ENCODE measurements around the gene DRC1.

Gene DRC1

DNA sequence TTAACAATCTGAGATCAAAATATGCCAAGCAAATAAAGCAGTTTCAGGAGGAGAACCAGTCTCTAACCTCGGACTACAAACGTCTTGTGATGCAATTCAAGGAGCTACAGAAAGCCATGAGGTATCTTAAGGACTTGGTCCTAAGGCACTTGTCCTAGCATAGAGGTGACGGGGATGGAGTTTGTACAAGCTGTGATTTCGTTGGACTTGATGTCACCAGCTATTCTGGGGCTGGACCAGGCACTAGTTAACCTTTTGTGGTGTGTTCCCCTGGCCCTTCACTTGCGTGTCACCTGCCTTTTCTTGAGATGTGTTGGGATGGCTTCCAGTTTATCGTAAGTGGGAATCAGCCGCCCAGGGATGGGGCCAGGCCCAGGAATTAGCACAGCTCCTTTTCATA lies 42.5 kb downstream of the DRC1 start:
- FAIRE-seq, result no peak
- DNase-seq (ENCODE audit: insufficient read length, low spot score), result no peak
- no peak for TF ChIP-seq POLR2A (IDR thresholded peaks at IDR 0.05; ENCODE audit: low read depth, low read length)

DNA sequence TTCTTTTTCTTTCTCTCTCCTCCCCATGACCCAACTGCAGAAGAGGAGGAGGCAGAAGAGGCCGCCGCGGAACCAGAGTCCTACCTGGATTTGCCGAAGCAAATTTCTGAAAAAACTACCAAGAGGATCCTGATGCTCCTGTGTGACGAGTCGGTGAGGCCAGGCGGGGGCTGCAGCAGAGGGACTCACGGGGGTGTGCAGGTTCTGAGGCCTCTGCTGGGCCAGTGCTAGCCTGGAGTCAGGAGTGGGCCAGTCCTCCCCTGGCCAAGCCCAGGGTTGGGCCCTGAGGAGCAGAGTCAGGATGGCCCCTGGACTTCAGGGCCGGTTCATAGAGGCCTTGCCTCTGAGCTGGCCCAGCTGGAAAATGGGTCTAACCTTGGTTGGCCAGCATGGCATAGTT lies 46.9 kb downstream of the DRC1 start:
- DNase-seq (ENCODE audit: insufficient read length, low spot score), result no peak
- no peak for TF ChIP-seq POLR2A (IDR thresholded peaks at IDR 0.05; ENCODE audit: low read depth, low read length)
- FAIRE-seq, result no peak

DNA sequence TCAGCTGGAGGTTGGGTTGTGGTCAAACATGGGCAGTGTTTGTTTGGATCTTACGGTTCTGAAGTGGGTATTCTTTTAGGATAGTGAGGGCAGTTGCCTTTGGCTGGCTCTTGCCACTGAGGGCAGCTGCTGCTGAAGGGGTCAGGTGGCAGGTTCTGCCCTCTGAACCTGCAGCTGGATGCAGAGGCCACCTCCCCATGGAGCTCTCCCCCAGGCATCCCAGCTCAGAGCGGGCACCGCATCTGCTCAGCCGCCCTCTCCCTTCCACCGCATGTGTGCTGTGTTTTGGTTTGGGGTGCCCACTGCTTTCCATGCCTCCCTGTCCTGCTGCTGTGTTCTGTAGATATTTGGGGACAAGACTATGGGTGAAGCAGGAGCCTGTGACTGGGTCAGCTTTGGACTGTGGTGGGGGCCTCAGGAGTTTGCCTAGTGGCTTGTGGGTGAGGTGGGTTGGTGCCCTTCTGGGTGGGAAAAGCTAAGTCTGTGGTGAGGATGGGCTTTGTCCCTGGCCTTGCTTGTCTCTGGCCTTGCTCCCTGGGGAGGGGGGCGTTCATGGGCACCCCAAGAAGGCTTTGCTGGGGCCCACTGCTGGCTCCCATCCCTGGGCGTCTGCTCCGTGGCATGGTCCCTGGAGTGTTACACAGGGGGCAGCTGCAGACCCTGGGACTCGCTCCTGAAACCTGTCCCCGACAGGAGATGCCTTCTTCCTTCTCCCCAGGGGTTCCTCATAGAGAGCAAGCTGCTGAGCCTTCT lies 47.7 kb downstream of the DRC1 start:
- TF ChIP-seq POLR2A (IDR thresholded peaks at IDR 0.05; ENCODE audit: low read depth, low read length), result no peak
- no peak for FAIRE-seq
- DNase-seq (ENCODE audit: insufficient read length, low spot score), result no peak

DNA sequence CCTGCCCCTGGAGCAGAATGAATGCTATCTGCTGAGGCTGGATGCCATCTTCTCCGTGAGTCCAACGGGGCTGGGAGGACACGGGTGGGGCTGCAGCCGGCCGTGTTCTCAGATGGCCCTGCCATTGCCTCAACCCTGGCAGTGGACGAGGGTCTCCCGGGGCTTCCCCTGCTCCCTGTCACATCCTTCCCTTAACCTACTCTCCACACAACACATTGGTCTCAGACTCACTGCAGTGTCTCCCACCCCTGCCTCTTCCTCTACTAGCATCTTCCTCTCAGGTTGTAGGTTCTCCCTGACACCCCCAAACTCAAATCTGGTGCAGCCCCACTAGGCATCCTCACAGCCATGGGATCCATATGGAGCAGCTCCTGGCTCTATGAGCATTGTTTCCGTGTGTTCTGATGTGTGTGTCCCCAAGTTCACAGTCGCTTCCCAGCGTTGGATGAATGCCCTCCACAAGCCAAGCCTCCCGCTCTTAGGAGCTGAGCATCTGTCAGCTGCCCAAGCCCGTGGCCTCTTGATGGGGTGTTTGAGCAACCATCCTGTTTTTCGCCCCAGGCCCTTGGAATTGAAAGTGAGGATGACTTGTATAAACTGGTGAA lies 48.4 kb downstream of the DRC1 start:
- no peak for TF ChIP-seq POLR2A (IDR thresholded peaks at IDR 0.05; ENCODE audit: low read depth, low read length)
- FAIRE-seq (no peak), DNase-seq (ENCODE audit: insufficient read length, low spot score) (no peak)

DNA sequence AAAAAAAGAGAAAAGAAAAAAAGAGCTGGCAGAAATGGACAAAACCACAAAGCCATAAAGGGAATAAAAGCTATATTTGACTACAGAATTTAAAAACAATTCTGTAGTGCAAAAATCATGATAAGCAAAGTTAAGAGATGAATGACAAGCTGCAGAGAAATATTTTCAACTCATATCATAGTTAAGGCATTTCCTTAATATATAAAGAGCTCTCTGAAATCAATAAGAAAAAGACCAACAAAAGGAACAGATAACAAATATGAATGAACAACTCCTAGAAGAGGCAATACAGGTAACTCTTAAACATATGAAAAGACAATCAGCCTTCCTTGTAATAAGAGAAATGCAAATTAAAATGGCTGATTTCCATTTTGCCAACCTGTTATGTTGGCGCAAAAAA lies 50.0 kb downstream of the DRC1 start:
- FAIRE-seq (no peak), DNase-seq (ENCODE audit: insufficient read length, low spot score) (no peak)
- no peak for TF ChIP-seq POLR2A (IDR thresholded peaks at IDR 0.05; ENCODE audit: low read depth, low read length)

DNA sequence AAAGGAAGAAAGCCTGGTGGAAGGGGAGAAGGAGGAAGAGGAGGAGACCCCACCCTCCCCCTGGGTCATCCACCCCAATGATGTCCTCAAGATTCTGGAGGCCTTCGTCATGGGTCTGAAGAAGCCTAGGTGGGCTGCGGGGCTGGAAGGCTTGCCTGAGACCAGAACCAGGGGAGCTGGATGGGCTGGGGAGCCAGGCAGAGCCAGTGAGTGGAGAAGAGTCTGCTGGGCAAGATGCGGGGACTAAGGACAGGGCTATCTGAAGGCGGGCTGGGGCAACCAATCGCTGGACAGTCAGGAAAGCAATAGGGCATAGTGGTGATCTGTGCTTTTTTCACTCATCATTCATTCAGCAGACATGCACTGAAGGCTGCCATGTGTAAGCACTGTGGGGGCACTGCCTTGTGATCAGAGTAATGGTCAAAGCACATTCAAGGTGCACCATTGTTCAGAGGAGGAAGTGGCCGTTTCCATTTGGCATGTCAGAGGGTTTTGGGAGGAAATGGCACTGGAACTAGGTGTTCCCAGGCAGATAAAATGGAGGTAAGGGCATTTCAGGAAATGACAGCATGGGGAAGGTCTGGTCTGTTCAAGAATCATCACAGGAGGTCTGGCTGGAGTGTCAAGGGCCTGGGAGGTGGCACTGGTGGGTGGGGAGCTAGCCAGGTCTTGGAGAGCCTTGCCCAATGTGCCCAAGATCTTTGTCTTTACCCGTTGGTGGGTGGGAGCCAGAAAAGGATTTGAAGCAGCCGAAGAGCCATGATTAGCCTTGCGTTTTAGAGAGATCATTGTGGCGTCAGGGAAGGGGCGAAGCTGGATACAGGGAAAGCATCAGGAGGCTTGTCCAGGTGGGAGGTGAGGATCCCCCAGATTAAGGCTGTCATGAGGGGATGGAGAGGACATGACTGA lies 52.0 kb downstream of the DRC1 start:
- no peak for TF ChIP-seq POLR2A (IDR thresholded peaks at IDR 0.05; ENCODE audit: low read depth, low read length)
- FAIRE-seq, result no peak
- DNase-seq (ENCODE audit: insufficient read length, low spot score), result no peak

DNA sequence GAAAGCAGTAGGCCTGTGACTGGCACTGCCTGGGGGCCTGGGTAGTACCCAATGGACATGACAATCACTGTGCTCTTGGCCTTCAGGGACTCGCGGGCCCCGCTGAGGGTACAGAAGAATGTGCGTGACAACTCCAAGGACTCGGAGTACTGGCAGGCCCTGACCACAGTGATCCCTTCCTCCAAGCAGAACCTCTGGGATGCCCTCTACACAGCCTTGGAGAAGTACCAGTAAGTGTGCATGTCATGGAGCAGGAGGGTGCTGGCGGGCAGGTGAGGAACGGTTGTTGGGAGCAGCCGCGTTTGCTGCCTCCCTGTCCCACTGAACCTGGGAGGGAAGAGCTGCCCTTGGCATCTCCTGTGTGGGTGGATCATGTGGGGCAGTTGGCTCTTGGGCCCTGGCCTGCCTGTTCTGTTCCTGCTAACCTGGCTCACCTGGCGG lies 52.9 kb downstream of the DRC1 start:
- FAIRE-seq, result no peak

DNA sequence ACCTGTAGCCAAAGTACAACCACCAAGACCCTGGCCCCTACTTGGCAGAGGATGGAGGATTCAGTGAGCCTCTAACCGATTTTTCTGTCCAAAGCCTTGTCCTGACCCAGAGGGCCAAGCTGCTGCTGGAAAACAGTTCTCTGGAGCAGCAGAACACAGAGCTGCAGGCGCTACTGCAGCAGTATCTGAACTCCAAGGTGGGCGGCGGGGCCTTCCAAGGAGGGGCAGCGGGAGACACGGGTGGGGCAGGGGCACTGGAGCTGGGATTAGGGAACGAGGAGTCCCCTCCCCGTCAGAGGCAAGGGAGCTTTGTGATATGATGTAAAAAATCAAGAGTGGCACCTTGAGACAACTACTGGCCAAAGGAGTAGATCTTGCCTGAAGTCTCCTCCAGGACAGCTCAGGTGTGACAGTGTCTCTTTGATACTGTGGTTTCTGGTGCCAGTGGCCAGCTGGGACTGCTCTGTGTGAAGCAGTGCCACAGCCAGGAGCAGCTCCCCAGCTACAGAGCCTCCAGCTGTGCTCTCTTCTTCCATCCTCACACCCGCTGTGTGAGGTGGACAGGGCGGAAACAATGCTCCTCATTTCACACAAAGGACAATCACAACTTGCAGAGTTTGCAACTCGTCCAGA lies 53.4 kb downstream of the DRC1 start:
- TF ChIP-seq POLR2A (IDR thresholded peaks at IDR 0.05; ENCODE audit: low read depth, low read length), result no peak
- no peak for DNase-seq (ENCODE audit: insufficient read length, low spot score)
- no peak for FAIRE-seq

More for the DNA sequence above, 52.9 kb downstream of the DRC1 start:
- TF ChIP-seq POLR2A (IDR thresholded peaks at IDR 0.05; ENCODE audit: low read depth, low read length), result no peak
- no peak for DNase-seq (ENCODE audit: insufficient read length, low spot score)

DNA sequence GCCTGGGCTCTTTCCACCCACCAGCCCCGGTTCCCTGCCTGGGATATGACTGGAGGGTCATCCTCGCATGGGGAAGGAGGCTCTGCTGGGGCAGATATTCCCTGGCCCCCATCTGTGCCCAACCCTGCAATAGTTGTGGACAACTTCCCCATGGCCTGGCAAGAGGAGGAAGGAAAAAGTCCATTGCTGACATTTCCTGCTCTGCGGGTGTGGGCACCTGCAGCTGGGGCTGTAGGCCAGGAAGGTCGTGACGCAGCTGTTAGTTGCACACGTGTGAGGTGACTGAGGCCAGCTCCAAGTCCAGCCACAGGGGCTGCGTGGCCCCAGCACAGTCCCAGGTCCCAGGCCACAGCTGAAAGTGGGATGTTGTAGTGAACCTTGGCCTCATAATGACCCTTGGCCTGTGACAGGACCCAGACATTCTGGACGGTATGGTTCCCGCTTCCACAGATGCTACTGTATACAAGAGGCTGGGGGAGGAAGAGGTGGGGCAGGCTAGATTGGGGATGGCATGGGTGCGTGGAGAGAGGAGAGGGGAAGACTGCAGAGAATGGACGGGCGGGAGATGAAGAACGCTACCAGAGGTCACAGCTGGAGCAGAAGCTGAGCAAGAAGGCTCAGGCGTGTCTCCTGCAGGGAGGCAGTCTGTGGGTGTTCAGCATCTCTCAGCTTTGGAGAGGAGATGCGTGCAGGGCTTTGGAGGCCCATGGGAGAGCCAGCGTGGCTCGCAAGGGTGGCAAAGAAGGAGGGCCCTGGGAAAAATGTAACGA lies 54.1 kb downstream of the DRC1 start:
- no peak for FAIRE-seq

DNA sequence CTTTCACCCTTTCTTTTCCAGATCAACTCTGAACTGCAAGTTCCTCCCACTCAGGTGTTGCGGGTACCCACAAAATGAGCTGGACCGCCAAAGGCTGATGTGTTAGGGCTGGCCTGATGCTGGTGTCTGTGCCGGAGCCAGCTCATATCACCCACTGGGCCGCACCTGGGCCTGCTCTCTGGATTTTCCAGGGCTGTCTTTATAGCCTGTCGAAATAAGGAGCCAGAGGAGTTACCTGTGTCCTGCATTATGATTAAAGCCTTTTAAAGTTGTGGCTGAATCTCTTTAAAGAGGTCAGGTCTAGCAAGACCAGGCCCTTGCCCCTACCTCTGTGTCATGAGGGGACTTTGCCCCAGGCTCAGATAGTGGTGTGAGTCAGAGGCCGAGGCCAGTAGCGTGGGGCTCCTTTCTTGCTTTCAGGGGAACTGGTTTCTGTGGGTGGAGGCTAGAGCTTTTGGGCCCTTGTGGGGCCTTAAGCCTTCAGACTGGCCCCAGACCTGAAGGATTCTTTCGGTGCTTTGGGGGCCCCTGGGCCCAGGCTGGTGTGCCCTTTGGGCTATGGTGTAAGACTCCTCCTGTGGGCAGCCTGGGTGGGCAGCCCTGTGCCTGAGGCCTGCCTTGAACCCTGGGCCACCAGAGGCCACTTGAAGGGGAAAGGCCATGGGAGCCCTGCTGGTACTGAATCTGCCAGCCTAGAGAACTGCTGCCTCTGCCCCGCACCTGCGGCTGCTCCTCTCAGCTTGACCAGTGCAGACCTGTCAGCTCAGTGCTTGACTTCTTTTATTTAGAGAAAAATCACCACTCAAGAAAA lies 54.9 kb downstream of the DRC1 start:
- FAIRE-seq (no peak), DNase-seq (ENCODE audit: insufficient read length, low spot score) (no peak)
- no peak for TF ChIP-seq POLR2A (IDR thresholded peaks at IDR 0.05; ENCODE audit: low read depth, low read length)

More for the DNA sequence above, 54.1 kb downstream of the DRC1 start:
- no peak for DNase-seq (ENCODE audit: insufficient read length, low spot score)
- TF ChIP-seq POLR2A (IDR thresholded peaks at IDR 0.05; ENCODE audit: low read depth, low read length), result no peak

DNA sequence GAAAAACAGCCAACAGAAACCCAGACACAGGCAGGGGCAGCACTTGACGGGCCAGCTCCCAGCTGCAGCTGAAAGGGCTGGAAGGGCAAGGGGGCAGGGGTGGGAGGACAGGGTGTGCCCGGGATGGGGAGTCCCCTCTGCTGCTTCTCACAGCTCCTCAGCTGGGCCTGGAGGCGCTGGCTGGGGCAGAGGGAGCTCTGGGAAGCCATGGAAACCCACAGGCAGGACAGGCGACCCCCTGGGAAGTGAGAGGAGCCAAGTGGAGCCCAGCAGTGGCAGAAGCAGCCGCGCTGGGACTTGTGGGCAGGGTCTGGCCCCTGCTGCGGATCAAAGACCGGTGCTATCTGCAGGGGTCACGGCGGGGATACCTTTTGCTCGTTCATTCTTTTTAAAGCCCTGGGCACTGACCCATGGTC lies 55.5 kb downstream of the DRC1 start:
- FAIRE-seq, result no peak

DNA sequence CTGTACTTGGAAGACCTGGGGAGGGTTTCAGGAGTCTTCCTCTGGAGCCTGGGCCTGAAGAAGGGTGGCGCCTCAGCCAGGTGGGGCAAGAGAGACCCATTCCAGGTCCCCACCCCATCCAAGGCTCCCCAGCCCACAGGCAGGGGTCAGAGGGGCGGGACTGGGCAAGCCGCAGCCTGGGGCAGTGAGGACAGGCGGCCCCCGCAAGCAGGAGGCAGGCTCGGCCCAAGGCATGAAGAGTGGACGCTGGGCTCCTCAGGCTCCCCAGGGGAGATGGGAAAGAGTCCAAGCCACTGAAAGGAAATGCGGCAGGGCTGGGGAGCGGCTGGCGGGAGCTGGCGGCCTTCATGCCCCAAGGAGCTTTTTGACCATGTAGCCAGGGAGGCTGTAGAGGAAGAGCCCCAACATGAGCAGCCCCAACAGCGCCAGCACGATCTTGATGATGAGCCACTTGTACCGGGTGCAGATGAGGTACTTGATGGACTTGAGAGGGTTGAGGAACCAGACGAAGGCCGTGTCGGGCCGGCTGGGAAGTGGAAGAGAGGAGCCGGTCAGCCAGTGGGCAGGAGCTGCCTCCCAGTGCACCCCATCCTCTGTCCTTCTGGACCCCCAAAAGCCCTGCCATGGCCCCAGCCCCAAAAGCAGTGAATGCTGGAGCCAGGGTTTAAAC lies 56.1 kb downstream of the DRC1 start:
- no peak for DNase-seq (ENCODE audit: insufficient read length, low spot score)
- no peak for FAIRE-seq
- TF ChIP-seq POLR2A (IDR thresholded peaks at IDR 0.05; ENCODE audit: low read depth, low read length), result no peak

More for the DNA sequence above, 55.5 kb downstream of the DRC1 start:
- no peak for DNase-seq (ENCODE audit: insufficient read length, low spot score)
- TF ChIP-seq POLR2A (IDR thresholded peaks at IDR 0.05; ENCODE audit: low read depth, low read length), result no peak
